BJ (cell line): ENCODE results near the gene SPSB1. TPM values are rescaled to one million over a fixed set of nuclear protein-coding genes. Genes with fewer than 3 reads are reported as not detected.

Source experiments
- CTCF ChIA-PET: fragments of 350-600 bp; formaldehyde crosslinking; extraction: SDS; loops from one replicate; lab custom pipeline; 2021; ENCODE audit warnings: antibody characterized with exemption, inconsistent platforms; lab: Yijun Ruan, JAX
- POLR2A ChIA-PET: fragments of 300-600 bp; sonication (Branson Sonifier 250); formaldehyde crosslinking; extraction: SDS; loops from one replicate; lab custom pipeline; 2021; ENCODE audit warnings: antibody characterized with exemption; lab: Charles Lee
- DNase-seq: peaks from one replicate; pipeline ENCODE4 v3.0.0-alpha.2; 2011; ENCODE audit warnings: low read depth
- H3K27me3 ChIP-seq: 2 replicates; pipeline ENCODE4 v1.6.0; 2011; ENCODE audit warnings: low read length; ENCODE audit not compliant: control insufficient read depth, insufficient read depth
- H3K36me3 ChIP-seq: 2 replicates; pipeline ENCODE4 v1.5.1; 2011; ENCODE audit warnings: low read length; ENCODE audit not compliant: control insufficient read depth, insufficient read depth
- H3K4me3 ChIP-seq: 2 replicates; pipeline ENCODE4 v1.5.1; 2011; ENCODE audit warnings: low read depth, mild to moderate bottlenecking, control low read depth, low read length
- CTCF ChIP-seq: IDR thresholded peaks from 2 replicates; pipeline ENCODE4 v1.5.1; 2011; ENCODE audit warnings: low read depth, mild to moderate bottlenecking, control low read depth, inconsistent platforms, low read length, moderate library complexity; ENCODE audit not compliant: insufficient read depth
- polyA plus RNA-seq: library from polyadenylated mRNA; depleted of rRNA; stranded (reverse); fragments of >200 nt; gene quantifications from 2 replicates; pipeline ENCODE4 v1.2.3, GENCODE V29; 2011

SPSB1 gene
- polyA plus RNA-seq, 1 experiment: 19.8 TPM

- Histone ChIP-seq H3K36me3 (no peaks in the 10 kb centered on the region; the same call in 1 of the 2 replicates), H3K4me3 (no peak overlapping the region), H3K27me3 (no peaks in the 10 kb centered on the region)
- no peak for DNase-seq
- no peak for TF ChIP-seq CTCF
- ChIA-PET CTCF (no interaction called here), POLR2A (no interaction called here)
These were observed 18.8 kb downstream of the SPSB1 start for GRCh38 chr1:9311479-9311878.

GRCh38 chr1:9312168-9312720 is 19.6 kb downstream of the SPSB1 start:
- H3K36me3 ChIP-seq: no peaks in the 10 kb centered on the region; the same call in 1 of the 2 replicates
- CTCF ChIA-PET: interaction anchor here (1.2 kb wide), 1 partner anchor 15 kb away, joined by 4 read pairs; no protein-coding TSS in a partner anchor

GRCh38 chr1:9313576-9313975 is 20.9 kb downstream of the SPSB1 start:
- Histone ChIP-seq H3K27me3 (no peaks in the 10 kb centered on the region), H3K36me3 (no peaks in the 10 kb centered on the region; the same call in 1 of the 2 replicates), H3K4me3 (no peak overlapping the region)
- DNase-seq: no peak
- TF ChIP-seq CTCF: no peak
- POLR2A ChIA-PET: no interaction called here
- CTCF ChIA-PET: interaction anchor here (1.2 kb wide), 1 partner anchor 13 kb away, joined by 4 read pairs; no protein-coding TSS in a partner anchor

More at GRCh38 chr1:9312168-9312720, 19.6 kb downstream of the SPSB1 start:
- TF ChIP-seq CTCF: no peak
- Histone ChIP-seq H3K4me3 (no peak overlapping the region), H3K27me3 (no peaks in the 10 kb centered on the region)
- DNase-seq: no peak
- POLR2A ChIA-PET: no interaction called here

GRCh38 chr1:9314111-9314510 is 21.4 kb downstream of the SPSB1 start:
- H3K27me3 ChIP-seq: no peaks in the 10 kb centered on the region
- CTCF ChIA-PET: no interaction called here
- no peak overlapping the region for H3K4me3 ChIP-seq
- DNase-seq: no peak
- no peak for TF ChIP-seq CTCF
- H3K36me3 ChIP-seq: no peaks in the 10 kb centered on the region; the same call in 1 of the 2 replicates
- POLR2A ChIA-PET: interaction anchor here (0.6 kb wide), 1 partner anchor 34 kb away, joined by 4 read pairs; no protein-coding TSS in a partner anchor

- CTCF ChIA-PET: no interaction called here
- Histone ChIP-seq H3K4me3 (no peak overlapping the region), H3K36me3 (no peaks in the 10 kb centered on the region; the same call in 1 of the 2 replicates), H3K27me3 (no peaks in the 10 kb centered on the region)
- POLR2A ChIA-PET: interaction anchor here (0.6 kb wide), 1 partner anchor 34 kb away, joined by 4 read pairs; no protein-coding TSS in a partner anchor
- no peak for DNase-seq
- TF ChIP-seq CTCF: no peak
These were observed 22.2 kb downstream of the SPSB1 start for GRCh38 chr1:9314711-9315379.
